T-helper 1 cell treated with Interleukin-12 subunit alpha and Interleukin-12 subunit beta and Interleukin-4 antibody, amounts not matched to agents 30 μg/mL and 1 μg/mL, for 36 hours (primary cell): ENCODE measurements around the gene ARHGEF3.
A peak's percentile ranks its signal among the peaks of the same experiment; 100 is the strongest.

ENCODE experiments used
- H3K27ac Mint-ChIP-seq: one replicate; pipeline ENCODE4 v1.8.0; 2021; ENCODE audit warnings: mild to moderate bottlenecking, mixed read lengths
- H3K27me3 Mint-ChIP-seq: one replicate; pipeline ENCODE4 v1.8.0; 2021; ENCODE audit warnings: low read depth, mixed read lengths
- H3K36me3 Mint-ChIP-seq: one replicate; pipeline ENCODE4 v1.8.0; 2021; ENCODE audit warnings: low read depth, mixed read lengths
- H3K4me1 Mint-ChIP-seq: one replicate; pipeline ENCODE4 v1.8.0; 2021; ENCODE audit warnings: low read depth, mixed read lengths
- H3K4me3 Mint-ChIP-seq: one replicate; pipeline ENCODE4 v1.8.0; 2021; ENCODE audit warnings: mild to moderate bottlenecking, moderate library complexity, mixed read lengths
- H3K9me3 Mint-ChIP-seq: one replicate; pipeline ENCODE4 v1.8.0; 2021; ENCODE audit warnings: mixed read lengths

ARHGEF3 gene

DNA sequence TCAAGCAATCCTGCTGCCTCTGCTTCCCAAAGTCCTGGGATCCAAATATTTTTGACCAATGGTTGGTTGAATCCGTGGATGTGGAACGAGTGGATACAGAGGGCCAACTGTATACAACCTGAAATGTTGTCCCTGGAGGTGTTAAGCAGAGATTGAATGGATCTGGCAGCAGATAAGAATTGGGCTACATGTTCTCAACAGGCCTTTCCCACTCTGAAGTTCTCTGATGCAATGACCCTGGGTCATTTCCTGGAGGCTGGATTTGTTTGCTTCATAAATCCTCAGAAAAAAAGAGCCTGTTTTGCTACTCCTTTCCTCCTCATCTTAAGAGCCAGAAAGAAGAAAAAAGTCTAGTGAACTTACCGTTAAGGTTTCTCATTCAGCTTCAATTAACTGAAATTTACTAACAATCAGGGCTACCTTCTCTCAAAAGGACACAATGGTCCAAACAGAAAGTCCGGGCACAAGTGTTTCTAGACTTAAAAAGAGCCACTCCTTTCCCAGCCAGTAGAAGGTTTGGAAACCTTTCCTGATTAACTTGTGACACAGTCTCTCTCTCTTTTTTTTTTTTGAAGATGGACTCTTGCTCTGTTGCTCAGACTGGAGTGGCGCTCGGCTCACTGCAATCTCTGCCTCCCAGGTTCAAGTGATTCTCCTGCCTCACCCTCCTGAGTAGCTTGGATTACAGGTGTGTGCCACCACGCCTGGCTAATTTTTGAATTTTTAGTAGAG lies 6.5 kb downstream of the ARHGEF3 start:
- Mint-ChIP-seq H3K36me3 (peaks cover 35% of the 10 kb centered on the region), H3K27ac (peak overlapping the region; percentile 66), H3K27me3 (no peaks in the 10 kb centered on the region), H3K4me1 (peaks cover 52% of the 10 kb centered on the region), H3K4me3 (peak overlapping the region; percentile 44), H3K9me3 (no peaks in the 10 kb centered on the region)

DNA sequence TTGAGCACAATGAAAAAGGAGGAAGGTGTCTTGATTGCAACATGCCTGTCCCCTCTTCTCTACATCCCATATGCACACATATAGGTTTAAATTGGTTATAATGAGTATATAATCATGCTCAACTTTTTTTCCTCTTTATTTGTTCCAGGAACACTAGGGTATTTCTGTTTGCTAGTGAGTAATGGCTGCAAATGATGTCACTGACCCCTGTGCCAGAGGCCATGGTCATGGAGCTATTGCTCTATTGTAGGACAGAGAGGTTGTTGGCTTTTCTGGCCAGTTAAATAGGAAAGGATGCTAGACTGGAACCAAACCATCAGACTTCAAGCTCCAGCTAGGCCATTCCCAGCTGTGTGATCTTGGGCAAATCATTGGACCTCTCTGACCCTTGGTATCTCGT lies 9.6 kb downstream of the ARHGEF3 start:
- peak overlapping the region; percentile 35 for H3K4me3 Mint-ChIP-seq
- H3K36me3 Mint-ChIP-seq: peaks cover 38% of the 10 kb centered on the region
- H3K9me3 Mint-ChIP-seq: no peaks in the 10 kb centered on the region
- peaks cover 64% of the 10 kb centered on the region for H3K4me1 Mint-ChIP-seq
- H3K27me3 Mint-ChIP-seq: no peaks in the 10 kb centered on the region
- H3K27ac Mint-ChIP-seq: peak overlapping the region; percentile 86

DNA sequence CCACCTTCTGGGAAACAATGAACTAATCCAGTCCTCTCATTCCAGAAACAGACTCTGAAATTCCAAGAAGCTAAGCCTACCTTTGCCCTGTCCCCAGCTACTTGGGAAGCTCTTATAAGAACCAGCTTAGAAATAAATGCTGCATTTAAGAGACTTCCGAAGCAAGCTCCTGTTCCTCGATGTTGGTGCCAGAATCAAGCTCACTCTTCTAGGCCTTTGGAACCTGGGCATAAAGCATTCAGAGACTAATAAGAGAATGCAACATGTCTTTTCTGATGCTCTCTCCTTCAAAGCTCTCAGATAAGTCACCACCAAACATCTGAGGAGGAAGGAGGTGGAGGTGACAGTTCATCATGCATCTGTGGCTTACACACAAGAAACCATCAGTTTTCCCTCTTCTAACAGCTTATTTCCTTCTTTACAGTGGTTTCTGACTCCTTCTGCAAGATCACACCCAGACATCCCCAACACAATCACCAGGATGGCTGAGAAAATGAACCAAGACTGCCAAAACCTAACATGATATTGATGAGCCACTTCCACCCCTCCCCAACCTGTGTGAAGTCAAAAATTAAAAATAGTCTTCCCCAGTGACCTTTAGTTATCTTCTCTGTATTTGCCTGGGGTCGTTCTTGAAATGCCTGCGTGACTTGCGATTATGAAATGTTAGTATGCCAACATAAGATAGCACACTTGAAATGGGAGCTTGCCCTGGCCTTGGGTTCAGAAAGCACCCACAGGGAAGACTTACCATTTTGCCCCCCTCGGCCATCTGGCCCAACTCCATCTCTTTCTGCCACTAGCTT lies 11.5 kb downstream of the ARHGEF3 start:
- Mint-ChIP-seq H3K27ac (peak overlapping the region; percentile 86), H3K27me3 (no peaks in the 10 kb centered on the region), H3K9me3 (no peaks in the 10 kb centered on the region), H3K36me3 (peaks cover 30% of the 10 kb centered on the region), H3K4me1 (peaks cover 67% of the 10 kb centered on the region), H3K4me3 (peak overlapping the region; percentile 74)

- Mint-ChIP-seq H3K9me3 (no peaks in the 10 kb centered on the region), H3K4me1 (peaks cover 76% of the 10 kb centered on the region), H3K27ac (peak overlapping the region; percentile 86), H3K4me3 (peak overlapping the region; percentile 60), H3K27me3 (no peaks in the 10 kb centered on the region), H3K36me3 (peaks cover 28% of the 10 kb centered on the region)
These were observed 12.7 kb downstream of the ARHGEF3 start for GRCh38 chr3:56789076-56789475.

DNA sequence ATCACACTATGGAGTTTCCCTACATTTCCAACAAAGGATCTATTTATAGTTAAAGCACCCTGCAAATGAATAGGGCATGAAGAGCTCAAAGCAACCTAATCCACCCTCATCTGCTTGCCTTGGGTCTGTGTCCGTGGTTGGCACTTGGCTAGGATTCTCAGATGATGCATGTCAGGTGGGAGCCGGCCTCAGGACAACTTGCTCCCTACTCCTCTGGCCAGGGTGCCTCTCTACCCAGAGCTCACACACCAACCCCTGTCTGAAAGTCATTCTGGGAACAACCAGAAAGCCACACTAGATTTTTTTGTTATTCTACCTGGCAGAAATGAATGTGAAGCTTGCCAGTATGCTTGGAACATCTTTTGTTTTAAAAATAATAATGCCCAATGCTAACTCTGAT lies 13.2 kb downstream of the ARHGEF3 start:
- Mint-ChIP-seq H3K27ac (peak overlapping the region; percentile 86), H3K4me1 (peaks cover 78% of the 10 kb centered on the region), H3K36me3 (peaks cover 24% of the 10 kb centered on the region), H3K4me3 (peak overlapping the region; percentile 60), H3K27me3 (no peaks in the 10 kb centered on the region), H3K9me3 (no peaks in the 10 kb centered on the region)

DNA sequence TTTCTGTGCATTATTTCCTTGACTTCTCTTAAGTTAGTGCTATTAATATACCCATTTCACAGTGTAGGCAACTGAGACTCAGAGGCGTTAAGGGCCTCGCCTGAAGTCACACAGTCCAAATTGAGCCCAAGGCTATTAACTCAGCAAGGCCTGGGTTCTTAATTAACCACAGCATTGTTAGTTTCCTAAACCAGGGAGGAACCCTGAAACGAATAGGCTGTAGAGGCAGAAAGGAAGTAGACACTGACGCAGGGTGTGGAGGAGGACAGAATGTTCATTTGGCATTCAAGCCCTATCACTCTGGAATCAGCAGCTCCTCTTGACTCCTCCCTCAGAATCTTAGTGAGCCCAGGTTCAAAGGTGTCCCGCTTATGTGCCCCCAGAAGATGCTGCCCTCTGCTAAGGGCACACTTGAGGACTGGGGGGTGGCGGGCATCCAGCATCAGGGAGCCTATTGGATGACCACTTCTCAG lies 13.9 kb downstream of the ARHGEF3 start:
- Mint-ChIP-seq H3K4me1 (peaks cover 85% of the 10 kb centered on the region), H3K4me3 (peak overlapping the region; percentile 60), H3K9me3 (no peaks in the 10 kb centered on the region), H3K36me3 (peaks cover 24% of the 10 kb centered on the region), H3K27me3 (no peaks in the 10 kb centered on the region), H3K27ac (peak overlapping the region; percentile 86)

DNA sequence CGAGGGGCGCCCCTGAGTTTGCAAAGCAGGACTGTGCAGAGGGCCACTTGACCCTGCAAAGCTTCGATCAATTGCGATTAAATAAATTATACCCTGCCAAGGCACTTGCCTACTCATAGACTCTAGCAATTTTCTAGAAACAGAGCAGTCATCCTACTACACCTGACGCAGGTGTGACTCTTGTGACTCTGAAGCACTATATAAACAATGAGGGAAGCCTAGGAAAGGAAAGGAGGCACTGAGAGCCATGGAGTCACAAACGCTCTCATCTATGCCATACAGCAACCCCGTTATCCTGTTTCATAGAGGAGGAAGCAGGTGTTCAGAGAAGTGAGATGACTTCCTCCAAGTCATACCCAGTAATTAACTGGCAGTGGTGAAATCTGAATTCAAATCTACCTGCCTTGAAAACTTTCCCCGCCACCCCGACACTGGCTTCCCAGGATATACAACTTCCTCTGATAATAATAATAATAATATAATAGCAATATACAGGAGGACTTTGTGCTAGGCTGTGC lies 14.4 kb downstream of the ARHGEF3 start:
- Mint-ChIP-seq H3K36me3 (peaks cover 23% of the 10 kb centered on the region), H3K4me3 (peak overlapping the region; percentile 41)

DNA sequence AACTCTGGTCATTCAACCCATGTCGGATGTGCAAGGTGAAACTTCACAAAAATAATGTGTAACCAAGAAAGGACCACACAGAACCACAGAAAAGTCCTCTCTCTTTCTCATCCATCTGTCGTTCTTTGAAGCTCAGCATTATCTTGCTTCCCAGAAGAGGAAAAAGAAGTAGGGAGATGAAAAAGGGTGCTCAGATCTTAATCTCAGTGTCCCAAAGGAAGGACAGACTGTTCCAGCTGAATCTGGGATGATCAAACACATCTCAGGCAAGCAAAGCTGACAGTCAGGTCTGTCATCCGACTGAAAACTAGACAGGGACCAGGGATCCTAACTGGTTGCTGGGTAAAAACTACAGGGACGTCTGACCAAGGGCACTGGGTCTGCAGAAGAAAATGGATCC lies 16.2 kb downstream of the ARHGEF3 start:
- H3K36me3 Mint-ChIP-seq: peaks cover 32% of the 10 kb centered on the region
- H3K4me1 Mint-ChIP-seq: peaks cover 90% of the 10 kb centered on the region
- no peaks in the 10 kb centered on the region for H3K27me3 Mint-ChIP-seq
- H3K27ac Mint-ChIP-seq: peak overlapping the region; percentile 97
- peak overlapping the region; percentile 43 for H3K4me3 Mint-ChIP-seq
- no peaks in the 10 kb centered on the region for H3K9me3 Mint-ChIP-seq

More for the DNA sequence above, 14.4 kb downstream of the ARHGEF3 start:
- Mint-ChIP-seq H3K27ac (peak overlapping the region; percentile 97), H3K4me1 (peaks cover 88% of the 10 kb centered on the region), H3K27me3 (no peaks in the 10 kb centered on the region), H3K9me3 (no peaks in the 10 kb centered on the region)

- no peaks in the 10 kb centered on the region for H3K27me3 Mint-ChIP-seq
- H3K27ac Mint-ChIP-seq: peak overlapping the region; percentile 97
- peaks cover 36% of the 10 kb centered on the region for H3K36me3 Mint-ChIP-seq
- H3K9me3 Mint-ChIP-seq: no peaks in the 10 kb centered on the region
- H3K4me3 Mint-ChIP-seq: peak overlapping the region; percentile 29
- H3K4me1 Mint-ChIP-seq: peaks cover 89% of the 10 kb centered on the region
These were observed 17.2 kb downstream of the ARHGEF3 start for GRCh38 chr3:56784448-56785001.

GRCh38 chr3:56783644-56784447 lies 17.9 kb downstream of the ARHGEF3 start:
- Mint-ChIP-seq H3K4me1 (peaks cover 88% of the 10 kb centered on the region), H3K27me3 (no peaks in the 10 kb centered on the region), H3K27ac (peak overlapping the region; percentile 97), H3K36me3 (peaks cover 41% of the 10 kb centered on the region), H3K9me3 (no peaks in the 10 kb centered on the region), H3K4me3 (peak overlapping the region; percentile 29)

- peaks cover 87% of the 10 kb centered on the region for H3K4me1 Mint-ChIP-seq
- peaks cover 41% of the 10 kb centered on the region for H3K36me3 Mint-ChIP-seq
- H3K27ac Mint-ChIP-seq: peak overlapping the region; percentile 97
- H3K9me3 Mint-ChIP-seq: no peaks in the 10 kb centered on the region
- no peaks in the 10 kb centered on the region for H3K27me3 Mint-ChIP-seq
- H3K4me3 Mint-ChIP-seq: peak overlapping the region; percentile 69
These were observed 18.8 kb downstream of the ARHGEF3 start for GRCh38 chr3:56782906-56783305.

DNA sequence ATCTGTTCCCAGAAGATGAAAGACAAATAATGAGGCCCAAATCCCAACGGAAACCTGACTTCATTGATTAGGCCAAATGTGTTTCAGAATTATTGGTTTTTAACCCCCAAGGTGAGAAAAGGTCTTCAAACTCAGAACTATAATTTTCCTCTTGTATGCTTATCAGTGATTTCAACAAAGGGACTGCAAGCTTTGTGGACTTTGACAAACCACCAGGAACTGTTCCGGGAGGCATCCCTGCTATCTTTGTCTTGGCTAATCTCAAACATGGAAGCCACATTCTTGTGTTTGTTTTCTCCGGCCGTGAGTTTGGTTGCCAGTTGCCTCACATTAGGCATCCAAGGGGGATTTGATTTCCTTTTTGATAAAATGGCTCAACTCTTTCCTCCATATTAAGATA lies 19.5 kb downstream of the ARHGEF3 start:
- Mint-ChIP-seq H3K36me3 (peaks cover 43% of the 10 kb centered on the region), H3K9me3 (no peaks in the 10 kb centered on the region), H3K27me3 (no peaks in the 10 kb centered on the region), H3K4me1 (peaks cover 87% of the 10 kb centered on the region), H3K4me3 (peak overlapping the region; percentile 31), H3K27ac (peak overlapping the region; percentile 97)

DNA sequence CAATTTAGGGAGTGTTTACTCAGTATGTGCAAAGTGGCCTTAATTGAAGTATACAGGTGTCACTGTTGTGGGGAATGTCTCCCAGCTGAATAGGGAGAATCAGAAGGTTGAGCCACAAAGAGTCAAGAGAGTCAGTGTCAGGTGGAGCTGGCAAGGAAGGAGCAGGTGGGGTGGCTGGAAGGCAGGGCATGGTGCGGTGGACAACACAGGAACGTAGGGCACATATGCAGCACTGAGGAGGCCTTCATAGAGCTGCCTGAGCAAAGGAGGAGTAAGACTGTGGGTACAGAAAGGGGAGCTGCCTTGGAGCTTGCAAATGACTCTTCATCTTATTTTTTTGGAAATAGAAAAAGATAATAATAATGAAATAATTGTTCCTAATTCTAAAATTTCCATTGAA lies 20.0 kb downstream of the ARHGEF3 start:
- peaks cover 45% of the 10 kb centered on the region for H3K36me3 Mint-ChIP-seq
- H3K4me3 Mint-ChIP-seq: peak overlapping the region; percentile 59
- H3K9me3 Mint-ChIP-seq: no peaks in the 10 kb centered on the region
- peak overlapping the region; percentile 97 for H3K27ac Mint-ChIP-seq
- peaks cover 86% of the 10 kb centered on the region for H3K4me1 Mint-ChIP-seq
- H3K27me3 Mint-ChIP-seq: no peaks in the 10 kb centered on the region

- Mint-ChIP-seq H3K36me3 (peaks cover 45% of the 10 kb centered on the region), H3K9me3 (no peaks in the 10 kb centered on the region), H3K4me1 (peaks cover 87% of the 10 kb centered on the region), H3K27me3 (no peaks in the 10 kb centered on the region), H3K4me3 (no peak overlapping the region), H3K27ac (peak overlapping the region; percentile 79)
These were observed 20.8 kb downstream of the ARHGEF3 start for GRCh38 chr3:56780936-56781335.
